GM19099 (cell line): ENCODE measurements around the gene FGF12.

Experiments used
- POLR2A ChIP-seq: IDR thresholded peaks from 3 replicates; pipeline ENCODE4 v1.6.1; 2011; ENCODE audit warnings: low read depth; ENCODE audit not compliant: insufficient read length; ENCODE audit errors: extremely low read depth

FGF12 gene

GRCh38 chr3:192433704-192434103 lies 293.6 kb downstream of the FGF12 start:
- TF ChIP-seq POLR2A, result no peak

DNA sequence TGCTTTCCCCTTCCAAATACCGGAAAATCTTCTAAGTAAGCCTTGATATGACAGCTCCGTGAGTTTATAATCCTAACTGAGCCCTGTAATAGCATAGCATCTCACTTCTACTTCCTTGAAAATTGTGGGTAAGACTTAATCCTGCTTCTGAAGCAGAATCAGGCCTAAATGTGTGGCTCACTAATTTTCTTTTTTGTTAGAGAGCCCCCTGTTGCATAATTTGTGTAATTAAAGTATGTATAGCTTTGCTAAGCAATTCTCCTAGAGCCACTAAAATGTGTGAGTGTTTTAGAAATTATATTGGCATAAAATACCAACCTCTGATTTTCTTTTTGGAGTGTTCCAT lies 304.4 kb downstream of the FGF12 start:
- TF ChIP-seq POLR2A, result no peak

- TF ChIP-seq POLR2A, result no peak
Observed at GRCh38 chr3:192422321-192422996, 304.9 kb downstream of the FGF12 start.

- TF ChIP-seq POLR2A, result no peak
Observed at GRCh38 chr3:192419312-192419711, 308.0 kb downstream of the FGF12 start.

DNA sequence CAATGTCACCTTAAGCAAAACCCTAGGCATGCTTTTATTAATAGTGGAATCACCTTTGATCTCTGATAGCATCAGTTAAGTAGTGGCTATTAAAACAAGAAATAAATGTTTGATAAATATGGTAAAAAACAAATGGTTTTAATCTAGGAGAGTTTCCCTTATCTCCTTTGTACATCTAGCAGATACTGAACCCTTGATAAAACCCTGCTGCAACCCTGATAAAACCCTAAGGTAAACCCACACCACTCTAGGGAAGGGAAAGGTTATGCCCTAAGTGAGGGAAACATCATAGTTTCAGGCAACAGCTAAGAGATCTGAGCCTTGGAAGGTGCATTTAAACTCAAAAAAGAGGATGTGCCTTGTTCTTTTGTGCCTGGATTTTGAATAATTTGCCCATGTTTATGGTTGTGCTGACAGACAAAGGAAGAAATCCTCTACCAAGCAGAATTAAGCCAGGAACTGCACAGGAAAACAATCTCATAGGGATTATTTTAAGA lies 309.7 kb downstream of the FGF12 start:
- TF ChIP-seq POLR2A, result no peak

- no peak for TF ChIP-seq POLR2A
Observed at GRCh38 chr3:192417017-192417416, 310.3 kb downstream of the FGF12 start.

DNA sequence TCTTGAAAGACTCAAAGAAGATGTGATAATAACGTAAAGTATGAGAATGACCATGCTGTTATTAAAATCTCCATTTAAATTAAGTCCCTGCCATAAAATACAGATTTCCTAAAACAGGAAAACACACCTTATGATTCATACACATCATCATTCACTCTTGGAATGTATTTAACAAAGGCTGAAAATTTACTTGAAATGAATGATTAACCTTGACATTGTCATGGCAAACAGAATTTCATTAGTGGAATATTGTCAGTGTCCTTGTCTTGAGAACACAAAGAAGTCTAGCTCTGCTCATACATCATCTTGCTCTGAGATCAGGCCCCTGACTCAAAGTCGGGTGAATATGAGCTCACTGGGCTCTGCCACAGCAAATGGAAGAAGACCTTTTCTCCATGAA lies 313.9 kb downstream of the FGF12 start:
- TF ChIP-seq POLR2A, result no peak

DNA sequence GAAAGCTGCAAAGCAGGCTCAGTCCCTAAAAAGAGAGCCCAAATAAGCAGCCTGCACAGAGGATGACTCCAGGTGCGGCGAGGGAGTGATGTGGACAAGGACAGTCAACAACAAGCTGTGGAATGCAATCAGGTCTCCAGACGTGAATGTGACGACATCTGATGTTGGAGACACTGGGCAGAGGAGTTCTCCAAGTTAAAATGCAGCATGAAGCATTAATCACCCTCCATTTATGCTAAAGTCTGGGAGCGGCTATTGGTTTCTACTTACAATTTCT lies 316.7 kb downstream of the FGF12 start:
- no peak for TF ChIP-seq POLR2A

- TF ChIP-seq POLR2A, result no peak
Observed at GRCh38 chr3:192409838-192410683, 317.3 kb downstream of the FGF12 start.

DNA sequence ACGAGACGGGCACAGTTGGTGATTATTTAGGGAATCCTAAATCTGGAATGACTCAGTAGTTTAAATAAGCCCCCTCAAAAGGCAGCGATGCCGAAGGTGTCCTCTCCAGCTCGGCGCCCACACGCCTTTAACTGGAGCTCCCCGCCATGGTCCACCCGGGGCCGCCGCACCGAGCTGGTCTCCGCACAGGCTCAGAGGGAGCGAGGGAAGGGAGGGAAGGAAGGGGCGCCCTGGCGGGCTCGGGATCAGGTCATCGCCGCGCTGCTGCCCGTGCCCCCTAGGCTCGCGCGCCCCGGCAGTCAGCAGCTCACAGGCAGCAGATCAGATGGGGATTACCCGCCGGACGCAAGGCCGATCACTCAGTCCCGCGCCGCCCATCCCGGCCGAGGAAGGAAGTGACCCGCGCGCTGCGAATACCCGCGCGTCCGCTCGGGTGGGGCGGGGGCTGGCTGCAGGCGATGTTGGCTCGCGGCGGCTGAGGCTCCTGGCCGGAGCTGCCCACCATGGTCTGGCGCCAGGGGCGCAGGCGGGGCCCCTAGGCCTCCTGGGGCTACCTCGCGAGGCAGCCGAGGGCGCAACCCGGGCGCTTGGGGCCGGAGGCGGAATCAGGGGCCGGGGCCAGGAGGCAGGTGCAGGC lies 318.0 kb downstream of the FGF12 start:
- no peak for TF ChIP-seq POLR2A

DNA sequence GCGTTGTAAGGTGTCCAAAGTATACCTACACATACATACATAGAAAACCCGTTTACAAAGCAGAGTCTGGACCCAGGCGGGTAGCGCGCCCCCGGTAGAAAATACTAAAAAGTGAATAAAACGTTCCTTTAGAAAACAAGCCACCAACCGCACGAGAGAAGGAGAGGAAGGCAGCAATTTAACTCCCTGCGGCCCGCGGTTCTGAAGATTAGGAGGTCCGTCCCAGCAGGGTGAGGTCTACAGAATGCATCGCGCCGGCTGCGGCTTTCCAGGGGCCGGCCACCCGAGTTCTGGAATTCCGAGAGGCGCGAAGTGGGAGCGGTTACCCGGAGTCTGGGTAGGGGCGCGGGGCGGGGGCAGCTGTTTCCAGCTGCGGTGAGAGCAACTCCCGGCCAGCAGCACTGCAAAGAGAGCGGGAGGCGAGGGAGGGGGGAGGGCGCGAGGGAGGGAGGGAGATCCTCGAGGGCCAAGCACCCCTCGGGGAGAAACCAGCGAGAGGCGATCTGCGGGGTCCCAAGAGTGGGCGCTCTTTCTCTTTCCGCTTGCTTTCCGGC lies 318.6 kb downstream of the FGF12 start:
- no peak for TF ChIP-seq POLR2A

GRCh38 chr3:192408007-192408646 lies 319.2 kb downstream of the FGF12 start:
- TF ChIP-seq POLR2A, result no peak

- no peak for TF ChIP-seq POLR2A
Observed at GRCh38 chr3:192399767-192400166, 327.6 kb downstream of the FGF12 start.

DNA sequence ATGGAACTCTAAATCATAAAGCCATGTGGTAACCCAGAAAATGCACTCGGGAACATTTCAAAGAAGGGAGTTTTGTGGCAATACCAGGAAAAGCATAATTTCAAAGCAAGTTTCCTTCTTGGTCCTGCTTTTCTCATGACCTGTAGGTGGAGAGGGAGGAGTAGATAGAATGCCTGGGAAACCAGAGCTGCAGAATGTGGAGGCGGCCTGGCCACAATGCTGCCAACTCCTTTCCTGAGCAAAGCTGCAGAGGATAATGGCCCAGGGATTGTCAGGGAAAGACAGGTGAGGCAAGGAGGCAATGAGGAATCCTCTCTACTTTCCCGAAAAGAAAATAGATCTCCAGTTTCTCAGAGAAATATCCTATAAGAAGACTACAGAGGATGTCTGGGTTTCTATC lies 330.3 kb downstream of the FGF12 start:
- no peak for TF ChIP-seq POLR2A

DNA sequence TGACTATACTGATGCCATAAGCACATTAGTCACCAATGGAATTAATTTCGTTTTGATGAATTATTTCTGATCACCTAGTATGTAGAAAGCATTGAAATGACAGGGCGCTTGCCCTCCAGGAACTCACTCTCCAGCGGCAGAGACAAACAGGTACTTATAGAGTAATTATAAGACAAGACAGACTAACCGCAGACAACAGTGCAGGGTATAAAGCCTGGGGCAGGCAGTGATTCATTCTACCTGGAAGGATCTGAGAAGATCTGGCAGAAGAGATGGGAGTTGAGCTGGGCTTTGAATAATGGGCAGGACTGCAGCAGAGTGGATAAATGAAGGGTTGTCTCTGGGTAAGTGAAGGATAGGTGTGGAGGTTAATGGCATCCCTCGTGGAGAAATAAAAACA lies 331.8 kb downstream of the FGF12 start:
- TF ChIP-seq POLR2A, result no peak
